ENCODE data around the gene BEGAIN.

BEGAIN gene

GRCh38 chr14:100503251-100503650 is 84.0 kb downstream of the BEGAIN start:
- TF ChIP-seq CTCF (IDR thresholded peaks at IDR 0.05; ENCODE audit: low read depth, low read length): no peak
- DNase-seq (ENCODE audit: low read depth, low spot score): no peak
- in situ Hi-C loops (cut with HindIII; ENCODE audit: low sequenced_read_pairs): no loop called here
- no peak overlapping the region for H3K4me3 ChIP-seq (ENCODE audit: low read depth, low read length)

- H3K4me3 ChIP-seq (ENCODE audit: low read depth, low read length): no peak overlapping the region
- TF ChIP-seq CTCF (IDR thresholded peaks at IDR 0.05; ENCODE audit: low read depth, low read length): no peak
- no peak for DNase-seq (ENCODE audit: low read depth, low spot score)
- in situ Hi-C loops (cut with HindIII; ENCODE audit: low sequenced_read_pairs): no loop called here
Observed at GRCh38 chr14:100502622-100503220, 84.5 kb downstream of the BEGAIN start.

- no peak for TF ChIP-seq CTCF (IDR thresholded peaks at IDR 0.05; ENCODE audit: low read depth, low read length)
- in situ Hi-C loops (cut with HindIII; ENCODE audit: low sequenced_read_pairs): no loop called here
- no peak for DNase-seq (ENCODE audit: low read depth, low spot score)
- no peak overlapping the region for H3K4me3 ChIP-seq (ENCODE audit: low read depth, low read length)
Observed at GRCh38 chr14:100500128-100500527, 87.1 kb downstream of the BEGAIN start.

- in situ Hi-C loops (cut with HindIII; ENCODE audit: low sequenced_read_pairs): no loop called here
Observed at GRCh38 chr14:100498068-100498467, 89.1 kb downstream of the BEGAIN start.

GRCh38 chr14:100495917-100496316 is 91.3 kb downstream of the BEGAIN start:
- in situ Hi-C loops (cut with HindIII; ENCODE audit: low sequenced_read_pairs): no loop called here
- DNase-seq (ENCODE audit: low read depth, low spot score): no peak

More at GRCh38 chr14:100498068-100498467, 89.1 kb downstream of the BEGAIN start:
- H3K4me3 ChIP-seq (ENCODE audit: low read depth, low read length): no peak overlapping the region
- TF ChIP-seq CTCF (IDR thresholded peaks at IDR 0.05; ENCODE audit: low read depth, low read length): no peak
- DNase-seq (ENCODE audit: low read depth, low spot score): no peak

GRCh38 chr14:100494645-100495044 is 92.6 kb downstream of the BEGAIN start:
- no peak overlapping the region for H3K4me3 ChIP-seq (ENCODE audit: low read depth, low read length)
- no peak for TF ChIP-seq CTCF (IDR thresholded peaks at IDR 0.05; ENCODE audit: low read depth, low read length)
- in situ Hi-C loops (cut with HindIII; ENCODE audit: low sequenced_read_pairs): no loop called here
- DNase-seq (ENCODE audit: low read depth, low spot score): no peak

More at GRCh38 chr14:100495917-100496316, 91.3 kb downstream of the BEGAIN start:
- H3K4me3 ChIP-seq (ENCODE audit: low read depth, low read length): no peak overlapping the region
- TF ChIP-seq CTCF (IDR thresholded peaks at IDR 0.05; ENCODE audit: low read depth, low read length): no peak
